SK-N-MC (cell line): ENCODE data around the gene ERFL.

Source experiments
- DNase-seq: peaks from one replicate; pipeline ENCODE4 v3.0.0-alpha.2; 2011; ENCODE audit warnings: low read depth, low spot score
- H3K27ac ChIP-seq: fragments of 200-600 bp; sonication (generic); 2 replicates; pipeline ENCODE4 v1.5.1; 2016; ENCODE audit warnings: mixed run types
- H3K36me3 ChIP-seq: fragments of 200-600 bp; sonication (generic); 2 replicates; pipeline ENCODE4 v1.6.1; 2017; ENCODE audit warnings: antibody characterized with exemption, low read length, mixed read lengths; ENCODE audit not compliant: insufficient read depth
- H3K4me3 ChIP-seq: fragments of 200-600 bp; sonication (generic); 2 replicates; pipeline ENCODE4 v1.5.1; 2016
- H3K9ac ChIP-seq: fragments of 200-600 bp; sonication (generic); 2 replicates; pipeline ENCODE4 v1.8.0; 2017; ENCODE audit warnings: mixed run types, mixed read lengths; ENCODE audit not compliant: insufficient read length
- H3K9me3 ChIP-seq: fragments of 200-600 bp; sonication (generic); 2 replicates; pipeline ENCODE4 v1.6.1; 2017; ENCODE audit warnings: low read depth, mild to moderate bottlenecking, antibody characterized with exemption, low read length, moderate library complexity, mixed read lengths
- EZH2 ChIP-seq: fragments of 200-600 bp; sonication (generic); IDR thresholded peaks from one replicate; pipeline ENCODE4 v1.6.1; 2017; ENCODE audit warnings: antibody characterized with exemption
- FOXP2 ChIP-seq: optimal IDR thresholded peaks from 2 replicates; pipeline ENCODE3; 2011; ENCODE audit warnings: mild to moderate bottlenecking, moderate library complexity; ENCODE audit not compliant: insufficient read depth; ENCODE audit errors: extremely low read length, control extremely low read depth
- POLR2AphosphoS5 ChIP-seq: IDR thresholded peaks from 2 replicates; pipeline ENCODE4 v1.6.1; 2012; ENCODE audit warnings: mild to moderate bottlenecking, low read depth, low read length, borderline replicate concordance

ERFL gene

DNA sequence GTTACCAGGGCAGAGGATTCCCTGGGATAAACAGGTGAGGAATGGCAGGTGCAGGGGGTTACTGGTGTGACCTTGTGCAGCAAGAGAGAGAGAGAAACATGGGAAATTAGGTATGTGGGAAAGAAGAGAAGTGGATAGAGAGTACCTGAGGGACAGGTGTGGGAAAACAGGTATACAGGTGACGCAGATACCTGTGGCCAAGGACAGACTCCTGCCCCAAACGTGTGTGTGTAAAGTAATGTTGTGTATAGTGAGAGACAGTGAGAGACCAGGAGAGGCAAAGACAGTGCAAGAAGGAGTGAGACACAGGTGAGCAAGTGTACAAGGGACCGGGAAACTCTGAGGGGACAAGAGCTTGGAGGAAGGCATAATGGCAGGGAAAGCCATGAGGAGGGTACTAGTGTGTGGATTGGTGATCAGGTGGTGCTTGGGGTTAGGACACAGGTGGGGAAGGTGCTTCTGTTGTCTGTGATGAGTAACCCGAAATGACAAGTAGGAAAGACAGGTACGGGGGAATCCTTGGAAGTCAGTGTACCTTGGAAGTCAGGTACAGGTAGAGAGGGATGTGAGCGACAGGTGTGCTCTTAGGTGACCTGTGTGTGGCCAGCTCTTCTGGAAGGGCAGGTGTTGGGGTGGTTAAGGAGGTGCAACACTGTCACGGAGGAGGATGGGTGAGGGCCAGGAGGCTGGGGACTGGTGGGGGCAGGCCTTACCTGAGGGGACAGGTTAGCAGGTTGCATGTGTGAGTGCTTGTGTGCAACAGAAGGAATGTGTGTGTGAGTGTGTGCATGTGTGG is 2.8 kb downstream of the ERFL start:
- DNase-seq, result no peak
- TF ChIP-seq EZH2, result no peak
- TF ChIP-seq FOXP2, result no peak
- no peak for TF ChIP-seq POLR2AphosphoS5
- Histone ChIP-seq H3K4me3 (no peak overlapping the region), H3K9me3 (no peaks in the 10 kb centered on the region), H3K36me3 (no peaks in the 10 kb centered on the region), H3K27ac (no peak overlapping the region), H3K9ac (no peak overlapping the region)

DNA sequence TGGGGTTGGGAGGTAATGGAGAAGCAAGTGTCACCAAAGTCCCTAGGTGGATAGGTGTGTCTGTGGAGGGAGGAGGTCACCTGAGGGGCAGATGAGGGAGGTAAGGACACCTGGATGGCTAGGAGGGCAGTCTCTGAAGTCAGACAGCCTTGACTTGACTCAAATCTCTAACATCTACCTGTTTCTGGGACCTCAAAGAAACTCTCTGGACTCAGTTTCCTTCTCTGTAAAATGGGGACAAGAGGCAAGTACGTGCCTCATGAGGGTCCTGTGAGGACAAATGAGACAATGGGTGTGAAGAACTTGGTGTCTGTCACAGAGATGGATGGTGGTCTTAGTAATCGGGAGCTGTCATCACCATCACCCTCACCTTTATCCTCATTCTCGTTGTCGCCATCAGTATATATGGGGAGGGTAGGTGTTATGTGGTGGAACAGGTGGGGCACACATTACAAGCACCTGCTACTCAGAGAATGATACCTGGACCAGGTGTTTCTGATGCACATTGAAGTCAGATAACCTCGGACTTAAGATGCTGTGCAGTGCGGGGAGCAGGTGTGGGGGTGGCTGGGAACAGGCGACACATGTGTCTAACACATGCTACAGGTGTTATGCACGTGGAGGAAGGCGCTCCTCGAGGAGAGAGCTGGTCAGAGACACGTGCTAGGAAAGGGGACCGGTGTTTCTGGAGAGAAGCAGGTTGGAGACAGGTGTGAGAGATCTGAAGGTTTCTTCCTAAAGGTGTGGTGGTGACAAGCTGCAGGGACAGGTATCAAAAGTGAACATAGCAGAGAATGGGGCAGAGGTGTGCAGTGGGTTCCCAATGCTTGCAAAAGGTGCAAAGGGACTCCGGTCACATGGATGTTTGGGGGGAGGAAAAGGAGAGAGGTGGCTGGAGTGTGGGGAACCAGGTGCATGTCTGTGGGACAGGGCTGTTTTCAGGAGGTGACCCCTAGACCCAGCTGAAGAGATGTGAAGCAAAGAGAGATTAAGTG is 3.8 kb downstream of the ERFL start:
- no peak for TF ChIP-seq POLR2AphosphoS5
- no peak for TF ChIP-seq EZH2
- TF ChIP-seq FOXP2, result no peak
- DNase-seq, result no peak
- Histone ChIP-seq H3K27ac (no peak overlapping the region), H3K9ac (no peak overlapping the region), H3K9me3 (no peaks in the 10 kb centered on the region), H3K4me3 (no peak overlapping the region), H3K36me3 (no peaks in the 10 kb centered on the region)

DNA sequence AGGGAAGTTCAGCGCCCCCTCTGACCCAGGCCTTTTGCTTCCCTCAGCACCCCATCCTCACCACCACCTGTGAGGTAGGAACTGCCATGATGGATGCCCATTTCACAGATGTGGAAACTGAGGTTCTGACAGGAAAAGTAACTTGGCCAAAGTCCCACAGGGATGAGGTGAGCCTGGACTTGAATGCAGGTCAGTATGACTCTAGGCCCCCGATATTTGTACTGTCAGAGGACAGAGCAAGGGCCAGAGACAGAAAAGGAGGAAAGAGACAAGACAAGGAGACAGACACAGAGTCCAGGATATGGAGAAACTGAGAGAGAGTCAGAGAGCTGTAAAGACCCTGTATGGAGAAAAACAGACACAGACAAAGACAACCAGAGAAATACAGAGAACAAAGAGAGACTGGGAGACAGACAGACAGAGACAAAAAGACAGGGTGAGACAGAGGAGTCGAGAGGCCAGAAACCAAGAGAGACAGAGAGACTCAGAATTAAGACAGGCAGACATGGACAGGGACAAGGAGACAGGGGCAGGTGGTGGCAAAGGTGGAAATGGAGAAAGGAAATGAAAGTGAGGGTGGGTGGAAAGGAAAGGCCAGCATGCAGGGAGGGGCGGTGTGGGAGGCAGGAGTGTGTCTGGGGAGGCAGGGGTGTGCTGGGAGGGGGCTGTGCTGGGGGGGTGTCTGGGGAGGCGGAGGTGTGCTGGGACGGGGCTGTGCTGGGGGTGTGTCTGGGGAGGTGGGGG is 5.0 kb downstream of the ERFL start:
- Histone ChIP-seq H3K9ac (no peak overlapping the region), H3K9me3 (no peaks in the 10 kb centered on the region), H3K36me3 (no peaks in the 10 kb centered on the region), H3K4me3 (no peak overlapping the region), H3K27ac (no peak overlapping the region)
- TF ChIP-seq POLR2AphosphoS5 (no peak), EZH2 (no peak), FOXP2 (no peak)
- no peak for DNase-seq

DNA sequence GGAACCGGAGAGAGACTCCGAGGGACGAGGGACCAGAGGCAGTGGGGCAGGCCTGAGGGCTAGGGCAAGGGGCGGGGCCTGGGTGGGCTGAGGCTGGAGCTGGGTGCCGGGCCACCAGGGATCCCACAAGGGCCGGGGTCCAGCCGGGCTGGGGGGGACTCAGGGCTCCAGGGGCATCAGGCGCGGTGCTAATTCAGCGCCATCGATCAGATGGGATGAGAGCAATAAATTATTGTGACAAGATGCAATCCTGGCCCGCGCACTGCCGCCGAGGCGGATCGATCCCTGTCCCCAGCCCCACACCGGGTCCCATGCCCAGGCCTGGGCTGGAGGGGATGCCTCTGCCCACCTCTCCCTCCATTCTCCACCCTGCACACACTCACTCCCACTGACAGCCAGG is 5.7 kb downstream of the ERFL start:
- no peak for DNase-seq
- Histone ChIP-seq H3K4me3 (no peak overlapping the region), H3K36me3 (no peaks in the 10 kb centered on the region), H3K27ac (no peak overlapping the region), H3K9me3 (no peaks in the 10 kb centered on the region), H3K9ac (no peak overlapping the region)
- TF ChIP-seq EZH2 (no peak), POLR2AphosphoS5 (no peak), FOXP2 (no peak)

DNA sequence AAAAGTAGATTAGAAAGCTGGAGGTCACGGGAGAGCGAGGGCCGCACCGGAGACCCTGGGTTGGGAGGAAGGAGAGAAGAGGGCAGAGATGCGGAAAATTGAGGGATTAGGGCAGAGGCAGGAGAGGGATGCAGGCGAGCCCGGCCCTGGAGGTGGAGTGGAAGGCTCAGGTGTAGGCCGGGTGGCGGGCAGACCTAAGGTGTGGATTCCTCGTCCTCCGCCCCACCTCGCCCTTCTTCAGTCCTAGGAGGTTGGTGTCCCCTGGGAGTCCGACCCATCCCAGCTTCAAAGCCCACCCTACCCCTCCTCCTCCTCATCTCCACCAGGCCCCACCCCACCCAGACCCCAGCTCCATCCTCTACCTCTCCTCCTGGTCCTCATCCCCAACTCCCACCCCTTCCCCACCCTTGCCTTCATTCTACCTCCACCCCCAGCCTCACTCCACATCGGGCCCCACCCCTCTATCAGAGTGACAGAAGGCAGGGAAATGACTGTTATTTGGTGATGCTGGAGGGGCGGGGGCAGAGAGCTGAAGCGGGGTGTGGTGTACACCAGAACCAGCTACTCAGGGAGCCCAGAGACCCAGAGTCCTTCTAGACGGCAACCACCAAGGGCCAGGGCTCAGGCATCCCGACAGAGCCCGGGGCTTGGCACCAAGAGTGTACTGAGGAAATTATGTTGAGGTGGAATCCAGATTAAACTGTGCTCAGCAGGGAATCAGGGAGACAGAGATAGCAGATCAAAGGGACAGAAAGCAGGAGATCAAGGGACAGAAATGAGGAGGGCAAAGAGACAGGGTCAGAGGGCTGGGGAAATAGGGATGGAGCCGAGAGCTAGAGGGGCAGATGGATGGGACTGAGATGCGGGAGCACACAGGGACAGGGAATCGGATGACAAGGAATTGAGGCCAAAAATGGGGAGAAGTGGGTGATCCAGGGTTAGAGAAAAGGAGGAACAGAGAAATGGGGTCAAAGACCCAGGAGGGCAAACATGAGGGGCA is 6.4 kb downstream of the ERFL start:
- H3K4me3 ChIP-seq, result no peak overlapping the region
- no peaks in the 10 kb centered on the region for H3K36me3 ChIP-seq
- no peak overlapping the region for H3K27ac ChIP-seq
- TF ChIP-seq EZH2 (no peak), FOXP2 (no peak)
- no peak for DNase-seq
- H3K9ac ChIP-seq, result no peak overlapping the region
- no peaks in the 10 kb centered on the region for H3K9me3 ChIP-seq

DNA sequence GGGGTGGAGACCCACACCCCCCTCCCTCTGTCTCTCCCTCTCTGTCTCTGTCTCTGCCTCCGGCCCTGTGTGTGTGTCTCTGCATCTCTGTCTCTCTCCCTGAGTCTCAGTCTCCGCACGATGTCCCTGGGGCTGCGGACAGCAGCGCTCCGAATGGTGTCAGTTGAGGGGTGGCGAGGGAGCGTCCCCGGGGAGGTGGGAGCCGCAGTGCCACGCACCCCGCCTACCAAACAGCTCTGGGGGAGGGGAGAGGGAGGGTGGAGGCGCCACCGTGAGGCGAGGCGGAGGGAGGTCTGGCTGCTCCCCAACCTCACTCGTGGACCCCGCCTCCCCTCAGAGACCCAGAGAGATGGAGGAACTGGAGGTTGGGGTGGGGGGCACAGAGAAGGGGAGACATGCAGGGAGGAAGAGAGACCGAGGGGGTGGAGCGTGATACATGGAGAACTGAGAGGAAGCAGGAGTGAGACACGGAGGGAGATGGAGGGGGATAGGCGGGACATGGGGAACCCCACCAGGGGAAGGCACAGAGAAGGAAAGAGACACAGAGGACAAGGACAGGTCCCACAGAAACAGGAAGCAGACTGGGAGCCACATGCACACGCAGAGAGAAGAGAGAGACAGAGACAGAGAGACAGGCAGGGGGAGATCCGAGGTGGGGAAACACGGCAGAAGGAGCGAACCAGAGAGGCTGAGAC is 7.2 kb downstream of the ERFL start:
- Histone ChIP-seq H3K9ac (no peak overlapping the region), H3K9me3 (no peaks in the 10 kb centered on the region), H3K27ac (no peak overlapping the region), H3K4me3 (no peak overlapping the region), H3K36me3 (no peaks in the 10 kb centered on the region)
- no peak for TF ChIP-seq FOXP2
- no peak for TF ChIP-seq POLR2AphosphoS5
- TF ChIP-seq EZH2, result no peak
- DNase-seq, result no peak

DNA sequence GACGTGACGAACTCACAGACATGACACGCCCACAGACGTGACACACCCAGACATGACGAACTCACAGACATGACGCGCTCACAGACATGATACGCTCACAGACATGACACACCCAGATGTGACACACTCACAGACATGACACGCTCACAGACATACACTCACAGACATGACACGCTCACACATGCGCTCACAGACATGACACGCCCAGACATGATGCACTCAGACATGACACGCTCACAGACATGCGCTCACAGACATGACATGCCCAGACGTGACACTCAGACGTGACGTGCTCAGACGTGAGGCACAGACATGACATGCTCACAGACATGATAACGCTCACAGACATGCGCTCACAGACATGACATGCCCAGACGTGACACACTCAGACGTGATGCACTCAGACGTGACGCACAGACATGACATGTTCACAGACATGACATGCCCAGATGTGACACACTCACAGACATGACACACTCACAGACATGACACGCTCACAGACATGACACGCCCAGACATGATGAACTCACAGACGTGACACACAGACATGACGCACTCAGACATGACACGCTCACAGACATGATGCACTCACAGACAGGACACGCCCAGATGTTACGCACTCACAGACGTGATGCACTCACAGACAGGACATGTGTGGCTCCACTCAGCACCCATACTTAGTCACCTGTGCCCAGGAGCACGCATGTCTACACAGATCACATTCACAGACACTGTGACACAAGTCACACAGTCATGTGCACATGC is 8.1 kb downstream of the ERFL start:
- H3K9me3 ChIP-seq, result no peaks in the 10 kb centered on the region
- H3K4me3 ChIP-seq, result no peak overlapping the region
- no peak for DNase-seq
- no peak overlapping the region for H3K9ac ChIP-seq
- TF ChIP-seq EZH2 (no peak), FOXP2 (no peak), POLR2AphosphoS5 (no peak)
- H3K36me3 ChIP-seq, result no peaks in the 10 kb centered on the region
- H3K27ac ChIP-seq, result no peak overlapping the region
